SIG-M5 treated with dmso at 0.1 percent for 504 hours (cell line): ENCODE measurements around the gene FLII.

ENCODE experiments used
- DNase-seq: peaks from one replicate; lab custom pipeline; 2025; ENCODE audit not compliant: unreplicated experiment; lab: John Stamatoyannopoulos, UW

The FLII gene

DNA sequence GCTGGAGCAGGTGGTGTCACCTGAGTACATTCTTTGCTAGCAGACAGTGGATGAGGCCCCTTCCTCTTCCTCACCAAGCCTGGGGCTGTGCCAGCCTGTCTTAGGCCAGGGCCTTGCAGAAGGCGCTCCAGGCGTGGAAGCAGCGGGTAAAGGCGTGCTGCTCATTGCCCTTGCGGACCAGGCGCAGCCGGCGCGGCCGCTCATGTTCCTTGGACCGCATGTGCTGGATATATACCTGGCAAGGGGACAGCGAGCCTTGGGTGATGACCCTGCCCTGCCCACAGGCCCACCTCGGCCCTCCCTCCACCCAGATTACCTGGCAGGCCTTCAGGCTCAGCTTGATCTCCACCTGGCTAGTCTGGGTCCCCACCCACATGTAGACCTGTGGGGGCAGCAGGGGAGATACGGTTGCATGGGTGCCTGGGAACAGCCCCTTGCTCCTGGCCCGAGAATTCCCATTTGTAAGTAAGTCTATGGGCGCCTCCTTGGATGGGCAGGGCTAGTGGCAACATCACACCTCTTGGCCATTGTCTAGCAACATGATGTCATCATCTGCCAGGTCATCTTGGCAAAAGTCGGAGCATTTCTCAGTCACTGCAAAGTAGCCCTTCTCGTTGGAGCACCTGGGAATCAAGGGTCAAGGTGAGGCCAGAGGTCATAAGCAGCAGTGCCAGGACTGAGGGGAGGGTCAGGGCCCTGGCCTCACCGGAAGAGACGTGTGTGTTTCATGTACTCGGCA, 13.3 kb downstream of the FLII start:
- DNase-seq, result no peak

DNA sequence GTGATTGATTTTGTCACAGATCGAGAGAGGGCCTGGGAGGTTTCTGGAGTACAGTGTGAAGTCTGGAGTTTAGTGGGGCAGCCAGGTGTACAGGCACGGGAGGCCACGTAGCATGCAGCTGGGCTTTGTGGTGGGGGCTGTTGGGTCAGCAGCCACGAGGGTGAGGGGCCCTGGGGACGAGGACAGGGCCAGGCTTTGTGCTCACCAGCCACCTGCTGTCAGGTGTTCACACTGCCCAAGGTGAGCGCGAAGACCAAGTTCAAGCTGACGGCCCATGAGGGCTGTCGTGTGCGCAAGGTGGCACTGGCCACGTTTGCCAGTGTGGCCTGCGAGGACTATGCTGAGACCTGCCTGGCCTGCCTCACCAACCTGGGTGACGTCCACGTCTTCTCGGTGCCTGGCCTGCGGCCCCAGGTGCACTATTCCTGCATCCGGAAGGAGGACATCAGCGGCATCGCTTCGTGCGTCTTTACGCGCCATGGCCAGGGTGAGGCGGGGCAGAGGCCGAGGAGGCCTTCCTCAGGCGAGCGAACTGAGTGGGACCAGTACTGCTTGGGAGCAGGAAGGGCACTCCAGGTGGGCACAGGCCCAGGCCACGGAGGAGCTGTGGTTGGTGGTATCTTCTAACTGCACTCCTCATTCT, 17.2 kb downstream of the FLII start:
- no peak for DNase-seq

DNA sequence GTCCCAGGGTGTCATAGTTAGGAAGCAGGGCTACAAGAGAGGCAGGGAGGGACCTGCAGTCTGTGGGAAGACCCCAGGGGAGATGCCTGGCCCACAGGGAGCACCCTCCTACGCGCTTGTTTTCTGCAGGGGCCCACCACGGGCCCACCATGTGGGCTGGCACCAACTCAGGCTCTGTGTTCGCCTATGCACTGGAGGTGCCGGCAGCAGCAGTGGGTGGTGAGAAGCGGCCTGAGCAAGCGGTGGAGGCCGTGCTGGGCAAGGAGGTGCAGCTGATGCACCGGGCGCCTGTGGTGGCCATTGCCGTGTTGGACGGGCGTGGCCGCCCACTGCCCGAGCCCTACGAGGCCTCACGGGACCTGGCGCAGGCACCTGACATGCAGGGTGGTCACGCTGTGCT, 18.1 kb downstream of the FLII start:
- DNase-seq, result no peak

DNA sequence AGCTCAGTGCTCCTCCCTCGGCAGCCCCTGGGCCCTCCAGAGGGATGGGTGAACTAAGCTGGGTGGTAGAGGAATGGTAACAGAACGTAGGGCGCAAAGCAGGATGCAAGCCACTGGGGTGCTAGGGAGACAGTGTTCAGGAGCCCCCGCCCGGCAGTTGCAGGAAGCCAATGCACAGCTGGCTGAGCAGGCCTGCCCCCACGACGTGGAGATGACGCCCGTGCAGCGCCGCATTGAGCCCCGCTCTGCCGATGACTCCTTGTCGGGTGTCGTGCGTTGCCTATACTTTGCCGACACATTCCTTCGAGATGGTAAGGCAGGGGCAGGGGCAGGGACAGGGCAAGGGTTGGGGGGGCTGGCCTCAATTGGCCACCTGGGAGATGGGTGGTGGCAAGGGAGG, 20.2 kb downstream of the FLII start:
- no peak for DNase-seq

DNA sequence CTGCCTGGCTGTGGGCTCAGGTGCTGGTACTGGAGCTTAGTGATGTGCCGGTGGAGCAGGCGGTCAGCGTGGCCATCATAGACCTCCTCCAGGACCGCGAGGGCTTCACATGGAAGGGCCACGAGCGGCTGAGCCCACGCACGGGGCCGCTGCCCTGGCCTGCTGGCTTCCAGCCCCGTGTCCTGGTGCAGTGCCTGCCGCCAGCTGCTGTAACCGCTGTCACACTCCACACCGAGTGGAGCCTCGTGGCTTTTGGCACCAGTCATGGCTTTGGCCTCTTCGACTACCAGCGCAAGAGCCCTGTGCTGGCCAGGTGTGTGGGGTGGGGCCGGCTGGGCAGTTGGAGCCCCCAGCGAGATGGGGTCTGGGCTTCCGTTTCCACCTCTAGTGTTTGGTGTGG, 21.1 kb downstream of the FLII start:
- no peak for DNase-seq

DNA sequence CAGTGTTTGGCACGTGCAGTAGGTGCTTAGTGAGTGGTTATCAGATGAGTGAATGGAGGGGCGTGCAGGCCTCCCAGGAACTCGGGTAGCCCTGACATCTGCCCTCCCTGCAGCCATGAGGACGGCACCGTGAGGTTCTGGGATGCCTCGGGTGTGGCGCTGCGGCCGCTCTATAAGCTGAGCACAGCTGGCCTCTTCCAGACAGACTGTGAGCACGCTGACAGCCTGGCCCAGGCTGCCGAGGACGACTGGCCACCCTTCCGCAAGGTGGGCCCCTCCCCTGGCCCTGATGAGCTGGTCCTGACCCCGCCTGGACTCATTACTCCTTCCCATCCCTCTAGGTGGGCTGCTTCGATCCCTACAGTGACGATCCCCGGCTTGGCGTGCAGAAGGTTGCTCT, 22.0 kb downstream of the FLII start:
- DNase-seq, result no peak

DNA sequence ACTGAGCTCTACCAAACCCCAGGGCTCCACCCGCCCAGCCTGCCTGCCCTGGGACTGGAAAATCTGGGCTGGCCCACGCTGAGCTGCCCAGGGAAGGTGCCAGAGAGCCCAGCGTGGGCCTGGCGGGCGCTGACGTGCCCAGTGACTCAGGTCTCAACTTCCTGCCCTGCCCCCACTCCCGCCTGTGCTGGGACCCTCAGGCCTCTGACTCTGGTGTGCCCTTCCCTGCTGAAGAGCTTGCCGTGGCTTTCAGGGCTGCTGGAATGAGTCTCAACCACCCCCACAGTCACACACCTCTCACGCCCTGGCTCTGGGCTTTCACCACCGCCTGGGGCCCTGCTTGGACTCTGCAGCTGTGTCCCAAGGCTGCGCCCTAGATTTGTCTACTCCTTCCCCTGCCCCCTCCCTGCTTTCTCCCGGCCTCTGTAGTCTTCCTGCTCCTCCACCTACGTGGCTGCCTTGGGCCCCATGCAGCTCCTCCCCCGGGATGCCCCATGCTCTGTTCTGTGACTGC, 22.7 kb downstream of the FLII start:
- DNase-seq, result no peak

DNA sequence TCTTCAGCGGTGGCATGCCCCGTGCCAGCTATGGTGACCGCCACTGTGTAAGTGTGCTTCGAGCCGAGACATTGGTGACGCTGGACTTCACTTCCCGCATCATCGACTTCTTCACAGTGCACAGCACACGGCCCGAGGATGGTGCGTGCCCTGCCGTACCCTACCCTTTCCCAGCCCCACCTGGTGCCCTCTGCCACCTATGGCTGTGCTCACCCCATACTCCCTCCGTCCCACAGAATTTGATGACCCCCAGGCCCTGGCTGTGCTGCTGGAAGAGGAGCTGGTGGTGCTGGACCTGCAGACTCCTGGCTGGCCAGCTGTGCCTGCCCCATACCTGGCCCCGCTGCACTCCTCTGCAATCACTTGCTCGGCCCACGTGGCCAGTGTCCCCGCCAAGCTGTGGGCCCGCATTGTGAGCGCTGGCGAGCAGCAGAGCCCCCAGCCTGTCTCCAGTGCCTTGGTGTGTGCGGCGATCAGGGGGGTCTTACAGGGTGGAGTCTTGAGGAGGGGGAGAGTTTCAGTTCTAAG, 23.6 kb downstream of the FLII start:
- DNase-seq, result no peak

DNA sequence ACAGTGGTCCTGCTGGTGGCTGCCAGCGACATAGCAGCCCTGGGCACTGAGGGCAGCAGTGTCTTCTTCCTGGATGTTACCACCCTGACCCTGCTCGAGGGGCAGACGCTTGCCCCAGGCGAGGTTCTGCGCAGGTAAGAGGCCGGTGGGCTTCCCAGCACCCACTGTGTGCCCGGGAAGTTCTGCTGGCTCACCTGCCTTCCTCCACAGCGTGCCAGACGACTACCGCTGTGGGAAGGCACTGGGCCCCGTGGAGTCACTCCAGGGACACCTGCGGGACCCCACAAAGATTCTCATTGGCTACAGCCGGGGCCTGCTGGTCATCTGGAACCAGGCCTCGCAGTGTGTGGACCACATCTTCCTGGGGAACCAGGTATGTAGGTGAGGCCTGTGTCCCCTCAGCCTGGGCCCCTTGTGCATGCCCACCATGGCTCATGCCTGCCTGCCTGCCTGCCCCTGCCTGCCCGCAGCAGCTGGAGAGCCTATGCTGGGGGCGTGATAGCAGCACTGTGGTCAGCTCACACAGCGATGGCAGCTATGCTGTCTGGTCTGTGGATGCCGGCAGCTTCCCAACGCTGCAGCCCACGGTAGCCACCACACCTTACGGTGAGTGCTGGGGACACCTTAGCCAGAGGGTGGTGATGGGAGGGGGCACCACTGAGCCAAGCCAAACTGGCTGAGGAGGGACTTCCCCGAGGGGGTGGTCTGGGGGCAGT, 24.6 kb downstream of the FLII start:
- DNase-seq, result no peak

DNA sequence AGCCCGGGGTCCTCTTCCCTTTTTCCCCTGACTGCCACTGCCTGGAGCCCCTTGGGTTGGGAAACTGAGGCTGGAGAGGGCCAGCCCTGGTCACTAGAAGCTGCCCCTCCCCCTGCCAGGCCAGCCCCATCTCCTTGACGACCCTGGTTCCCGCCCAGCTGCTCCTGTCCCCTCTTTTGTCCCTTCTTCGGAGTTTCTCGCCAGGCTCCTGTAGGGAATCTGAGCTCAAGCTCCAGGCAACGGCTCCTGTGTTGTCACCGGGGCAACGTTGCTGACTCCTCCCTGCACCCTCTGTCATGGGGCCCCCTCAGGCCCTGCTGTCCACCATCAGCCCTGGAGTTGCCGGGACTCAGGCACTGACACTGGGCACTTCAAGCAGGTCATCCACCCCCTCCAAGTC, 27.4 kb downstream of the FLII start:
- DNase-seq, result no peak

DNA sequence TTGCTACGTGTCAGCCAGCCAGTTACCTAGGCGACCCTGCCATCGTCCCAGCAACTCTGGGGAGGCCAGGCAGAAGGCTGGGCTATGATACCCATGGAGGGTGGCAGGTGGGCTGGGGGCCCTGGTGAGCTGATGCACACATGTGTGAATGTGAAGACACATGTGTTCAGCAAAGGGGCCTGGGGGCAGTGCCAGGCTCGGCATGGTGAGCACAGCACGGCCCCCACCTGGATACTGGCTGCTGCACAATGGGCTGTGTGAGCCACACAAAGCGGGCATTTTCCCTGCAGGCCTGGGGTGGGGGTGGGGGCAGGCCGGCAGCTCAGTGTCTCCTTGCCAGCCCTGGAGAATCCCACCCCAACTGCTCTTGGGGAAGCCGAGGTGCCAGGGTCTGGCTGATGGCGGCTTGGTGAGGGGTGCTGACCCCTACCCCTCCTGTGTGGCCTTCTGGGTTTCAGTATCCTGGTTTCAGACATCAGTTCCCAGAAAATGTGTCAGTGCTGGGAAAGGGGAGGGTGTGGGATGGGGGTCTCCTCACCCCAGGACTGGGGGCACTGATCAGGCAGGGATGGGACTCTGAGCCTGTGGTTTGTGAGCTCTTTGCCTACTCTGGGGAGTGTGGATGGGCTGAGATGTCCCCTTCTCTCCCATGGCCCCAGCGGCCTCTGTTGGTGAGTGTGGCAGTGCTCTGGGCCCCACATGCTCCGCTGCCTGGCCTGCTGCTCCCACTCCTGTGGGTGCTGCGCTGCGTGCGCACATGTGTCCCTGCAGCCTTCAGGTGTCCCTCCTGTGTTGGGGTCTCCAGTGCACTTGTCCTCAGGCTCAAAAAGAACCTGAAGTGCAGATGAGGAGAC, 28.0 kb downstream of the FLII start:
- DNase-seq, result no peak

DNA sequence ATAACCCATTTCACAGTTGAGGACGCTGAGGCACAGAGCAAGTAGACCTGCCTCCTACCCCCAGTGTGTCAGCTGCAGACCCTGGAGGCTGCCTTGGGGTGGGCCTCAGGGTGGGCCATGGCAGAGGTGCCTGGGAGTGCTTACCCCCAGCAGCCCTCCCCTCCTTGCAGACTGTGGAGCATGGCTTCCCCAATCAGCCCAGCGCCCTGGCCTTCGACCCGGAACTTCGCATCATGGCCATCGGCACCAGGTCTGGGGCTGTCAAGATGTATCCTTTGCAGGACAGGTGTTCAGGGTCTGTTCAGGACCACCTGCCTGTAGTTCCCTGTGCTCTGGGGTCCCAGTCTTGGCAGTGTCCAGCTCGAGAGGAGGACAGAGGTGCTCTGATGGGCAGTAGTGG, 28.8 kb downstream of the FLII start:
- DNase-seq, result no peak

DNA sequence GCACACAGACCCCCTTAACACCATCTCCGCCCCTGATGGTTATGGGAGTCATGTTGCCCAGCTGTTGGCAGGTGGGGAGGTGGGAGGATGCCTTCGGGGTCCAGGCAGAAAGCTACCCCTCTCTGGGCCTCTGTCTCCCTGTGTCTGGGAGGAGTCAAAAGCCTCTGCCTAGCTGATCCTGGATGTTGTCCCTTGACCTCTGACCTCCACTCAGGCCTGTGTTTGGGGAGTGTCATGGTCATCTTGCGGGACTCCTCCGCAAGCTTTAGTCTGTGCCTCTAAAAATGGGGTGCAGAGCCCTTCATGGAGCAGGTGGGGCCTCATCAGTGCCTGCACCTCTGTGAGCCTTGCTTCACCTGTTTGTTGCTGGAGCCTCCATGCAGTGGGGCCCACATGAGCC, 29.3 kb downstream of the FLII start:
- no peak for DNase-seq

DNA sequence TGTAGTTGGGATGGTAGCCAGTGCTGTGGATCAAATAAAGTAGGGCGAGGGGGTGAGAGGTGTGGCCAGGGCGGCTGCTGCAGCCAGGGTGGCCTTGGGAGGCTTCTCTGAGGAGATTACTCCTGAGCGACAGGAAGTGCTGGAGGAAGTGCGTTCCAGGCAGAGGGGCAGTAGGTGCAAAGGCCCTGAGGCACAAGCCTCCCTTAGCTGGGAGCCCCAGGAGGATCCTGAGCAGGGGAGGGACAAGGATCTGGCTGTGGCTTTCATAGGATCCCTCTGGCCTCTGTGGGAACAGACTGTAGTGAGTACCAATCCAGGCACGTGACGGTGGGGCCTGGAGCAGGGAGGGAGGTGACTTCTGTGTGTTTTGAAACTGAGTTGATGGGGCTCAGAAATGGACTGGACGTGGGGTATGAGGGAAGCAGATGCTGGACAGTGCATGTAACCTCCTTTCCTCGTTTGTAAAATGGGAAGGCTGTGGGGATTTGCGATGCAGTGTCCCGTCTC, 30.3 kb downstream of the FLII start:
- no peak for DNase-seq

DNA sequence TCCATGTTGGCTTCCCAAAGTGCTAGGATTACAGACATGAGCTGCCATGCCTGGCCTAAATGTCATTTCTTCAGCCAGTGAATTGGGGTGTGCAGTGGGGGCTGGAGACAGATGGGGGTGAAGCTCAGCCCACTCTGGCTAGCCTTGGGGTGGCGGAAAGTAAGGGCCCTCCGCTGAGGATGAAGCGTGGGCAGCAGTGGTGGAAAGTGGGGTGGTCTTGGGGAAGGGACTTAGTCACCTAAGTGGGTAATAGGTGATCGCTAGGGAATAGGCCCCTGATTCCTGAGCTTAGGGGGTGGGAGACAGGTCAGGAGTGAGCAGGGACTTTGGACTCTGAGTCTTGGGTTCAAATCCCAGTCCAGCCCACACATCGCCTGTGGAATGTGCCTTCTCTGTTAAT, 30.9 kb downstream of the FLII start:
- no peak for DNase-seq

DNA sequence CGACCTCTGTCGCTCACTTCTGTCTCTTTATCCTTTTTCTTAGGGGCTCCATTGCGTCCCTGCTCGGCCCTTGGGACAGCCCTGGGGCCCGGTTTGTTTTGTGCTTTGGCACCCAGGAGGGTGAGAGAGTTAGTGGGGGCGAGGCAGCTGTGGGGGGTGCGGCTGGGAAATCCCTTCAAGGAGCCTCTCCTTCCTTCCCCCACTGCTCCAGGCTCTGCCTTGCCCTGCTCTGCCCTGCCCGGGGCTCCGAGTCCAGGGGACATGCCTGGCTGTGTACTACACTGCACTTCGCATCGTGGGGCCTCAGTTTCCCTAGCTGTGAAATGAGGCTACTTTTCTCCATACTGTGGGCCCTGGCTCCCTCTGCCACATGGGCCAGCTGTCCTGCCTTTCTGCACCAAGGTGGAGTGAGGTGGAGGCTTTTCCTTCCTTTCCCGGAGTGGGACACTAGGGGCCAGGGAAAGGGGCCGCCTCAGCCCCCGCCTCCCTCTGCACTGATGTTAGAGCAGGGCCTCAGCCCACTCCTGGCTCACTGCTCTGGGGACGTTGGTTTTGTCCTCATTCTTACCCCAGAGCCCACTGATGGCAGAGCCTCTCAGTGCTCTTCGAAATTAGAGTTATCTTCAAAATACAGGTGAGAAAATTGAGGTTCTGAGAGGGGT, 32.1 kb downstream of the FLII start:
- no peak for DNase-seq

DNA sequence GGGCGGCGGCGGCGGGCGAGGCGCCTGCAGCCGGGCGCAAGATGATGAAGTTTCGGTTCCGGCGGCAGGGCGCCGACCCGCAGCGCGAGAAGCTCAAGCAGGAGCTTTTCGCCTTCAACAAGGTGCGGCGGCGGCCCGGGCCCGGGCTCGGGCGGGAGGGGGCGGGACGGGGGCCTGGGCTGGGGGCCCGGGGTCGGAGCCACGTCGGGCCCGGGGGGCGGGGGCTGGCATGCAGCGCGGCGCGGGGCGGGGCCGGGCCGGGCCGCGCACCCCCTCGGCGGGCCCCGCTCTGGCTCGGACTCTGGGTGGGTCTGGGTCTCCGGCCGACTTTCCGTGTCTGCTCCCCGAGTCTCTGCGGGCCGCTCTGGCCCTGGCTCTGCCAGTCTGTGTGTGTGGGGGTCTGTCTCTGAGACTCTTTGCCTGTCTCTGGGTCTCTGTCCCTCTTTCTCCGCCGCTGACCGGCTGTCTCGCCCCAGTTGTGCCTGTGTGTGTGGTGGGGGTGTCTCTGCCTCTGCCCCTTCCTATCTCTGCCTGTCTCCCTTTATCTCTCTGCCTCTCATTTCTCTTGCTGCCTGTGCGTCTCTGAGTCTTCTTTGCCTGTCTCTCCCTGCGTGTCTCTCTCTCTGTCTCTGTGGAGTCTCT, 32.8 kb downstream of the FLII start:
- DNase-seq, result no peak

DNA sequence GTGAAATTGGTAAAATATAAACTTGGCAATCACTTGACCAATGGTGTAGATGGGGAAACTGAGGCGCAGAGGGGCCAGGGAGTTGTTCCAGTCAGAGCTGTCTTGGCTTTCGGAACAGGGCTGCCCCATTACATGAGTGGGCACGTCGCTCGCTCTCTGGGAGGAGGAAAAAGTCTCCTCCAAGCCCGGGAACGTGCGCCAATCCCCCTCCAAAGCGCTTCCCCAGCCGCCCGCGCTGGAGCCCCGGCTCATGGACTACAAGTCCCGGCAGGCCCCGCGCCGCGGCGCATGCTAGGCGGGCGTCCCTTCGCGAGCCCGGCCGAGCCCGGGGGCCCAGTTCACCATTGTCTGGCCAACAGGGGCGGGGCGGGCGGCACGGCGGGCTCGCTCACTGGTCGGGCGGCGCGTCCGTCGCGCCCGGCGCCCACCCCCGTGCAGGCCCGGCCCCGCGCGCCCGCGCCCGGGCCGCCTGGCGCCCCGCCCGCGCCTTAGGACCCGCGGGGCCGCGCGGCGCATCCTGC, 33.4 kb downstream of the FLII start, which contains the start of gene LLGL1:
LLGL1 (plus strand) TSS at position 515 of the 521 bp plus-strand sequence. CDS start 48 bp downstream, outside the sequence.
- peak; percentile 83 for DNase-seq

DNA sequence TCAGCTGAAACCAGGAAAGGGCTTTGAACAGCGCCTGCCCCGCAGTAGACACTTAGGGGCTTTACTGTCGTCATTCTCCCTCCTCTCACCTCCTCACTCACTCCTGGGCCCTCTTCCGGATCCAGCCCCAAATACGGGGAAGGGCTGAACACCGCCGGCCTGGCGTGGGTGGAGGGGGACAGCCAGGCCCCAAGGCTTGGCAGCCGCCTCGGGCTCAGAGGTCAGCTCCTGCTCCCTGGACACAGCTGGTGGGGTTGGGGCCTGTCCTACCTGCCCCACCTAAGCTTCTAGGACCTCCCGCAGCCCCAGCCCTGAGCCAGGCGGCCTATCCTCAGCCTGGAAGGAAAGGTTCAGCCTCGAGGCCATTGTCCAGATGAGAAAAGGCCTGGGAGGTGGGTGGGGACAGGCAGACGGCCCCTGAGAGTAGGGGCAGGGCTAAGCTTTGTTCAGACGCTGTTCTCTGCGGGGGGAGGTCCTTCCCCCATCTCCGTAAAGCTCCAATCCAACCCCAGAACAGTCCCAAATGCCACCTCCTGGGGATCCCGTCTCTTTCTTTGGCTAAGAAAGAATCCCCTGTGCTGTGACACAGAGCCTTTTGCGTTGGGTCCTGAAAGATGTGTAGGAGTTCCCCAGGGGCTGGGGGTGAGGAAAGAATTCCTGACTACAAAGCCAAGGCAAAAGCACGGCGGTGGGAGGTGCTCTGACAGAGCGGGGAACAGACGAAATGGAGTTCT, 34.0 kb downstream of the FLII start:
- DNase-seq, result no peak
